Upper lobe of left lung (tissue), 4 donors: Measurements from ENCODE around the gene TAPBPL.

Experiments used
- EP300 ChIP-seq, 4 donors: sonication (generic); formaldehyde crosslinking; IDR thresholded peaks; one replicate each; pipeline ENCODE4 v1.5.1; 2017; ENCODE audit warnings: antibody characterized with exemption in 4 of 4, control low read depth in 2 of 4
- TF ChIP-seq, protein P1 (sequence below), 6 experiments: fragments of 450-650 bp in 4 of 6; fragments of 200-600 bp in 2 of 6; sonication (generic) in 2 of 6; IDR thresholded peaks; one replicate each; pipeline ENCODE4 v1.5.1; 2016 to 2019; ENCODE audit warnings: antibody characterized with exemption in 6 of 6

DNA sequence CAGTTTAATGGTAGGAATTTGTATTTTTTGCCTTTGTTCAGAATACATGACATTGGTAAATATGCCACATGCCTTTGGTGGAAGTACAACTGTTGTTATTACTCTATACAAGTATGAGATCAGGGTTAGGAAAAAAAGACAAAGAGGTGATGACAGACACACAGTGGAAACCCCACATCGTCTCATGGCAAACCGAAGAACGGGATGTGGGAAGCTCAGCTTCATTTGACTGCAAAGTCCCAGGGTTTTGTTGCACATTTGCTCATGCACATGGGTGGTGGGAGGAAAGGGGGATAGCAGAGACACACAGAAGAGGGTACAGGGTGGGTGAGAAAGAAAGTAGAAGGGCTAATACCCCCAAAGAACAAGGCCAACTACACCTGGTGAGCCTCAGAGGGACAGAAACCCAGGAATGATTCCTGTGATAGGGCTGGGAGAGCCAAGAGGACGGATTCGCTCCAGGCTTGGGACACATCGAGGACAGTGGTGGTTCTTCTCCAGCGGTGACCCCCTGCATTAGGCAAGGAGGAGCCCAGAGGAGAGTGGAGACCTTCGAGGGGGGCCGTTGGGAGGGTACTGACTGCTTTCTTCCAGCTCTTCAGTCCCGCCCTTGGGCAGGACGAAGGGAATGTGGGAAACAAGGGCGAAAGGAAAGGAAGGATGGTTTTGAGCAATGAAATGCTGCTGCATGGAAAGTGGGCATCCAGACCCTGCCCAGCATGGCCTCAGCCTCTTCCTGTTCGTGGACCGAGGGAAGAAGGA, 10.6 kb downstream of the TAPBPL start:
- no peak for TF ChIP-seq EP300 (IDR thresholded peaks at IDR 0.05)
- TF ChIP-seq, protein P1, sequence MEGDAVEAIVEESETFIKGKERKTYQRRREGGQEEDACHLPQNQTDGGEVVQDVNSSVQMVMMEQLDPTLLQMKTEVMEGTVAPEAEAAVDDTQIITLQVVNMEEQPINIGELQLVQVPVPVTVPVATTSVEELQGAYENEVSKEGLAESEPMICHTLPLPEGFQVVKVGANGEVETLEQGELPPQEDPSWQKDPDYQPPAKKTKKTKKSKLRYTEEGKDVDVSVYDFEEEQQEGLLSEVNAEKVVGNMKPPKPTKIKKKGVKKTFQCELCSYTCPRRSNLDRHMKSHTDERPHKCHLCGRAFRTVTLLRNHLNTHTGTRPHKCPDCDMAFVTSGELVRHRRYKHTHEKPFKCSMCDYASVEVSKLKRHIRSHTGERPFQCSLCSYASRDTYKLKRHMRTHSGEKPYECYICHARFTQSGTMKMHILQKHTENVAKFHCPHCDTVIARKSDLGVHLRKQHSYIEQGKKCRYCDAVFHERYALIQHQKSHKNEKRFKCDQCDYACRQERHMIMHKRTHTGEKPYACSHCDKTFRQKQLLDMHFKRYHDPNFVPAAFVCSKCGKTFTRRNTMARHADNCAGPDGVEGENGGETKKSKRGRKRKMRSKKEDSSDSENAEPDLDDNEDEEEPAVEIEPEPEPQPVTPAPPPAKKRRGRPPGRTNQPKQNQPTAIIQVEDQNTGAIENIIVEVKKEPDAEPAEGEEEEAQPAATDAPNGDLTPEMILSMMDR (IDR thresholded peaks at IDR 0.05): no peak
